C4-2B (cell line): ENCODE measurements around the gene CENPB.

Experiments used
- CTCF ChIP-seq: fragments of 450-650 bp; conservative IDR thresholded peaks from 2 replicates; pipeline ENCODE4 v1.5.1; 2017; ENCODE audit warnings: mild to moderate bottlenecking
- ZFX ChIP-seq: fragments of 450-650 bp; IDR thresholded peaks from 2 replicates; pipeline ENCODE4 v1.6.1; 2017

DNA sequence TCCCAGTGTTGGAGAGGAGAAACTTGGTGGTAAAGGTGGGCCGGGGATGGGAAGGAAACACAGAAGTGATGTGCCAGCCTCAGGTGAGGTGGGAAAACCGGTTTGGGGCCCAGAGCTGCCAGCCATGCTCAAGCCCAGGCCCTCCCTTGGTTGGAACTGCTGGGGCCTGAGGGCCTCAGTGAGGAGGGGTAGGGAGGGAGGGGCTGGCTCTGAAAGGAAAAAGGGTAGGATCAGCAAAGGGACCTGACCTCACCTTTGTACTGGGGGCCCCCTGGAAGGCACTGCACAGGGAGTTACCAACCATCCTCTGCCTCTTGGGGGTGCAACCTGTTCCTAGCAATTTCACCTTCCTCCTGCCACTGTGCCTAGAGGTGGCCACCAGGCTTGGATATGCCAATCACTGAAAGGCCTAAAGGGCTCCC lies 3.5 kb downstream of the CENPB start:
- TF ChIP-seq CTCF (no peak), ZFX (no peak)
